ENCODE data around the gene KRT23. TPM values are rescaled to one million over a fixed set of nuclear protein-coding genes. Genes with fewer than 3 reads are reported as not detected.
"Not testable (repeated sequence)": the region's sequence is repeated elsewhere in the genome, so short reads cannot be mapped to it uniquely, and the experiment has no call there.

Gene KRT23
- total and polyA plus RNA-seq, 8 donors, result 1.1 to 2.6 TPM; not detected in 6

- Histone ChIP-seq H3K27ac (no peak overlapping the region), H3K4me1 (no peaks in the 10 kb centered on the region), H3K27me3 (peaks cover 0 to 5% (median 3%) of the 10 kb centered on the region in 3 donors), H3K4me3 (no peak overlapping the region), H3K9me3 (no peaks in the 10 kb centered on the region), H3K36me3 (no peaks in the 10 kb centered on the region)
- 82 to 97% (median 84%) methylated on average over 2 of the region's 2 CpGs for WGBS, 5 donors
- DNase-seq, result no peak
- no peak for TF ChIP-seq CTCF (IDR thresholded peaks at IDR 0.05)
- TF ChIP-seq POLR2AphosphoS5 (IDR thresholded peaks at IDR 0.05), result no peak
- no peak for TF ChIP-seq EP300 (IDR thresholded peaks at IDR 0.05)
- no peak for TF ChIP-seq POLR2A (IDR thresholded peaks at IDR 0.05)
- intact Hi-C loops (cut with DNase I; ENCODE audit: low total_unique reads), result no loop called here
These were observed 16.4 kb downstream of the KRT23 start for GRCh38 chr17:40921026-40921425.

GRCh38 chr17:40917116-40917515, 20.3 kb downstream of the KRT23 start:
- H3K4me3 ChIP-seq; H3K27me3 ChIP-seq; H3K9me3 ChIP-seq; DNase-seq; H3K36me3 ChIP-seq; H3K27ac ChIP-seq; intact Hi-C loops (cut with DNase I; ENCODE audit: low total_unique reads); H3K4me1 ChIP-seq: not testable (repeated sequence)
- WGBS, 5 donors, result 85 to 96% (median 95%) methylated on average over 2 of the region's 2 CpGs

- Histone ChIP-seq H3K4me1 (no peaks in the 10 kb centered on the region), H3K36me3 (no peaks in the 10 kb centered on the region), H3K27ac (no peak overlapping the region), H3K27me3 (no peaks in the 10 kb centered on the region), H3K9me3 (no peaks in the 10 kb centered on the region), H3K4me3 (no peak overlapping the region)
- TF ChIP-seq CTCF (IDR thresholded peaks at IDR 0.05) (no peak), POLR2A (IDR thresholded peaks at IDR 0.05) (no peak), EP300 (IDR thresholded peaks at IDR 0.05) (no peak), POLR2AphosphoS5 (IDR thresholded peaks at IDR 0.05) (no peak)
- 0 to 71% (median 47%) methylated on average over 1 of the region's 1 CpG for WGBS, 5 donors
- intact Hi-C loops (cut with DNase I; ENCODE audit: low total_unique reads), result no loop called here
- no peak for DNase-seq
These were observed 21.1 kb downstream of the KRT23 start for GRCh38 chr17:40916366-40916765.

GRCh38 chr17:40915721-40916256, 21.7 kb downstream of the KRT23 start:
- intact Hi-C loops (cut with DNase I; ENCODE audit: low total_unique reads), result no loop called here
- DNase-seq, result no peak
- TF ChIP-seq EP300 (IDR thresholded peaks at IDR 0.05), result no peak
- TF ChIP-seq CTCF (IDR thresholded peaks at IDR 0.05), result no peak
- TF ChIP-seq POLR2AphosphoS5 (IDR thresholded peaks at IDR 0.05), result no peak
- no peak for TF ChIP-seq POLR2A (IDR thresholded peaks at IDR 0.05)
- H3K9me3 ChIP-seq, result no peaks in the 10 kb centered on the region
- no peaks in the 10 kb centered on the region for H3K4me1 ChIP-seq
- peak overlapping the region in 1 of 5 donors; percentile 10 for H3K27ac ChIP-seq
- H3K4me3 ChIP-seq, result no peak overlapping the region
- WGBS, 5 donors, result 45 to 55% (median 52%) methylated on average over 2 of the region's 2 CpGs
- no peaks in the 10 kb centered on the region for H3K27me3 ChIP-seq
- H3K36me3 ChIP-seq, result no peaks in the 10 kb centered on the region

GRCh38 chr17:40915199-40915661, 22.2 kb downstream of the KRT23 start:
- H3K36me3 ChIP-seq, result no peaks in the 10 kb centered on the region
- 40 to 79% (median 61%) methylated on average over 3 of the region's 3 CpGs for WGBS, 5 donors
- H3K27ac ChIP-seq, result peak overlapping the region in 1 of 5 donors; percentile 10
- intact Hi-C loops (cut with DNase I; ENCODE audit: low total_unique reads), result no loop called here
- DNase-seq, result no peak
- no peak overlapping the region for H3K4me3 ChIP-seq
- peaks cover 0 to under 1% (median 0%) of the 10 kb centered on the region in 4 donors for H3K4me1 ChIP-seq
- H3K27me3 ChIP-seq, result no peaks in the 10 kb centered on the region
- no peaks in the 10 kb centered on the region for H3K9me3 ChIP-seq
- TF ChIP-seq EP300 (IDR thresholded peaks at IDR 0.05) (no peak), POLR2AphosphoS5 (IDR thresholded peaks at IDR 0.05) (no peak), POLR2A (IDR thresholded peaks at IDR 0.05) (no peak)

Data from stomach (tissue), 9 donors.